Central memory CD8-positive, alpha-beta T cell (primary cell): ENCODE results near the gene ARAF.

Source experiments
- ATAC-seq: fragments of 150-1000 bp; cut with Tn5 transposase; replicated peaks from 2 replicates; pipeline ENCODE4 v1.10.0; 2022; ENCODE audit warnings: mild to moderate bottlenecking, moderate FRiP score, moderate number of reproducible peaks; ENCODE audit not compliant: poor library complexity, severe bottlenecking; ENCODE audit errors: extremely low read depth
- DNase-seq, 2 donors: peaks; one replicate each; pipeline ENCODE4 v3.0.0; 2021; ENCODE audit warnings: low spot score in 2 of 2
- H3K27ac Mint-ChIP-seq: one replicate; pipeline ENCODE4 v1.8.0; 2022; ENCODE audit warnings: low read depth, mild to moderate bottlenecking, moderate library complexity, mixed read lengths
- H3K27me3 Mint-ChIP-seq: one replicate; pipeline ENCODE4 v1.8.0; 2022; ENCODE audit warnings: mixed read lengths
- H3K36me3 Mint-ChIP-seq: one replicate; pipeline ENCODE4 v1.8.0; 2022; ENCODE audit warnings: mild to moderate bottlenecking, moderate library complexity, mixed read lengths; ENCODE audit not compliant: insufficient read depth
- H3K4me1 Mint-ChIP-seq: one replicate; pipeline ENCODE4 v1.8.0; 2022; ENCODE audit warnings: mixed read lengths
- H3K4me3 Mint-ChIP-seq: one replicate; pipeline ENCODE4 v1.8.0; 2022; ENCODE audit warnings: mild to moderate bottlenecking, moderate library complexity, mixed read lengths
- H3K9me3 Mint-ChIP-seq: one replicate; pipeline ENCODE4 v1.8.0; 2022; ENCODE audit warnings: mixed read lengths

ARAF gene

DNA sequence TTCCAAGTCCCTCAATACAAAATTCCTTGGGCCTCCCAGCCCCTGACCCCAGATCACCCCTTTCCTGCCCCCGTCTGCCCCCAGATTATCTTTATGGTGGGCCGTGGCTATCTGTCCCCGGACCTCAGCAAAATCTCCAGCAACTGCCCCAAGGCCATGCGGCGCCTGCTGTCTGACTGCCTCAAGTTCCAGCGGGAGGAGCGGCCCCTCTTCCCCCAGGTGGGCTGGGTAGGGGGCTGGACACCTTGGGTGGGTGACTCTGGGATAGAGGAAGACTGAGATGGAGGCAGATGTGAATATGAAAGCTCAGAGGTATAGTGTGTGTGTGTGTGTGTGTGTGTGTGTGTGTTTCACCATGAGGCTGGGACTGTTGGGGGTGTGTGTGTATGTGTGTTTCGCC, 9.8 kb downstream of the ARAF start:
- Mint-ChIP-seq H3K36me3 (peaks cover 42% of the 10 kb centered on the region), H3K9me3 (no peaks in the 10 kb centered on the region), H3K27ac (peak overlapping the region; percentile 84), H3K27me3 (no peaks in the 10 kb centered on the region), H3K4me1 (peaks cover 33% of the 10 kb centered on the region), H3K4me3 (no peak overlapping the region)
- DNase-seq (no peak), ATAC-seq (no peak)

DNA sequence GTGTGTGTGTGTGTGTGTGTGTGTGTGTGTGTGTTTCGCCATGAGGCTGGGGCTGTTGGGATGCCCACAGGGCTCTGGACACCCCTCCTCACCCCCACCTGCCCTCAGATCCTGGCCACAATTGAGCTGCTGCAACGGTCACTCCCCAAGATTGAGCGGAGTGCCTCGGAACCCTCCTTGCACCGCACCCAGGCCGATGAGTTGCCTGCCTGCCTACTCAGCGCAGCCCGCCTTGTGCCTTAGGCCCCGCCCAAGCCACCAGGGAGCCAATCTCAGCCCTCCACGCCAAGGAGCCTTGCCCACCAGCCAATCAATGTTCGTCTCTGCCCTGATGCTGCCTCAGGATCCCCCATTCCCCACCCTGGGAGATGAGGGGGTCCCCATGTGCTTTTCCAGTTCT, 10.2 kb downstream of the ARAF start:
- Mint-ChIP-seq H3K27me3 (no peaks in the 10 kb centered on the region), H3K4me1 (peaks cover 33% of the 10 kb centered on the region), H3K9me3 (no peaks in the 10 kb centered on the region), H3K36me3 (peaks cover 42% of the 10 kb centered on the region), H3K4me3 (no peak overlapping the region), H3K27ac (peak overlapping the region; percentile 84)
- ATAC-seq (no peak), DNase-seq (no peak)

DNA sequence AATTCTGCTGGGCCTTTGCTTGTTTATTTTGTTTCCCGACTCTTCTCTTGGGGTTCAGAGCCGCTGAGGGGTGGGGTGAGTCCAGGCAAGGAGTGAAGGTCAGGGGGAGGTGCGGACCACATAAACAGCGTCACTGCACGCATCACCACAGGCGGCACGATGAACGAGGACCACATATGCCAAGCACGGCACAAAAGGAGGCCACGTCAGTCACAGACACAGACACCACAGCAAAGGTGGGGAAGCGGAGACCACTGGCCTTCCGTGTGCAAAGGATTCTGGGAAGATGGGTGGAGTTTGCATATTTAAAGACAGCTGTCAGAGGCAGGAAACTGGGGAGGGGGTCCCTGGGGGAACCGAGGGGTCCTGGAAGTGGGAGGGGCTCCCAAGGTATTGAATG, 10.9 kb downstream of the ARAF start:
- no peak for DNase-seq
- no peak overlapping the region for H3K4me3 Mint-ChIP-seq
- ATAC-seq, result no peak
- H3K4me1 Mint-ChIP-seq, result peaks cover 28% of the 10 kb centered on the region
- no peaks in the 10 kb centered on the region for H3K9me3 Mint-ChIP-seq
- no peaks in the 10 kb centered on the region for H3K27me3 Mint-ChIP-seq
- H3K27ac Mint-ChIP-seq, result peak overlapping the region; percentile 84
- H3K36me3 Mint-ChIP-seq, result peaks cover 42% of the 10 kb centered on the region

GRCh38 chrX:47572773-47573340, 11.9 kb downstream of the ARAF start:
- ATAC-seq (no peak), DNase-seq (no peak)
- H3K36me3 Mint-ChIP-seq, result peaks cover 37% of the 10 kb centered on the region
- no peak overlapping the region for H3K4me3 Mint-ChIP-seq
- no peaks in the 10 kb centered on the region for H3K9me3 Mint-ChIP-seq
- peak overlapping the region; percentile 84 for H3K27ac Mint-ChIP-seq
- H3K27me3 Mint-ChIP-seq, result no peaks in the 10 kb centered on the region
- peaks cover 28% of the 10 kb centered on the region for H3K4me1 Mint-ChIP-seq

GRCh38 chrX:47573341-47574075, 12.5 kb downstream of the ARAF start:
- H3K36me3 Mint-ChIP-seq, result peaks cover 34% of the 10 kb centered on the region

GRCh38 chrX:47574076-47574546, 13.1 kb downstream of the ARAF start:
- no peak overlapping the region for H3K27ac Mint-ChIP-seq
- no peaks in the 10 kb centered on the region for H3K9me3 Mint-ChIP-seq
- peaks cover 28% of the 10 kb centered on the region for H3K36me3 Mint-ChIP-seq
- H3K4me3 Mint-ChIP-seq, result no peak overlapping the region
- H3K27me3 Mint-ChIP-seq, result no peaks in the 10 kb centered on the region
- DNase-seq, result no peak
- no peak for ATAC-seq
- peaks cover 24% of the 10 kb centered on the region for H3K4me1 Mint-ChIP-seq

More at GRCh38 chrX:47573341-47574075, 12.5 kb downstream of the ARAF start:
- ATAC-seq, result no peak
- DNase-seq, result no peak
- Mint-ChIP-seq H3K4me3 (no peak overlapping the region), H3K4me1 (peaks cover 28% of the 10 kb centered on the region), H3K27me3 (no peaks in the 10 kb centered on the region), H3K27ac (no peak overlapping the region), H3K9me3 (no peaks in the 10 kb centered on the region)

DNA sequence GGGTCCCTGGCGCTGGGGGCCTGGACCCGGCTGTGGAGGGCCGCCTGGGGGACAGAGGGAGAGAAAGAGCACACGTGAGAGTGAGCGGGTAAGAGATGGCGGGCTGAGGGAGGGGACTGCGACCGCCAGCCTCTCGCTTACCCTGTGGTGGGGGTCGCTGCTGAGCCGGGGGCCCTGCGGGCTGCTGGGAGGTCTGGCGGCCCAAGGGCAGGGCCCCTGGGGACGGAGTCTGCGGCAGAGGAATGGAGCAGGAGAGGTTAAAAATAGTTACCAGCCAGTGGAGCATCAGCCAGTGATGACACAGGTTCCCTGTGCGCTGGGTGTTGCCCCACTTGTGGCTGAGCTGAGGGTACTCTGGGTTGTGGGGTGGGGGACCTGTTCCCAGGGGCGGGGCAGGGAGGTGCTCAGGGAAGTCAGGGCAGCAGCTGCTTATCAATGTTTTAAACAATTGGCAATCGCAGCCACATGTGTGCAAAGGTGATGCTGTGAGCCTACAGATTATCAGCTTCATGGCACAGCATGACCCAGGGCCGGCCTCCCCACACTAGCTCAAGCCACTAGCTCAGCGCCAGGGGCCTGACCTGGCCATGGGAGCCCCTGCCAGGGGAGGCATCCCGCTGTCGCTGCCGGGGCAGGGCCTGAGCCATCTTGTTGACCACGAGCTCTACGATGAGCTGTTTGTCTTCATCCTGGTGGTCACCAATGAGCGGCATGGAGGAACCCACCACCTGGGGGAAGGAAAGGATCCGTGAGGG, 13.7 kb downstream of the ARAF start:
- H3K4me3 Mint-ChIP-seq, result no peak overlapping the region
- no peaks in the 10 kb centered on the region for H3K27me3 Mint-ChIP-seq
- ATAC-seq (no peak), DNase-seq (no peak)
- H3K9me3 Mint-ChIP-seq, result no peaks in the 10 kb centered on the region
- H3K4me1 Mint-ChIP-seq, result peaks cover 22% of the 10 kb centered on the region
- no peak overlapping the region for H3K27ac Mint-ChIP-seq
- H3K36me3 Mint-ChIP-seq, result peaks cover 24% of the 10 kb centered on the region

DNA sequence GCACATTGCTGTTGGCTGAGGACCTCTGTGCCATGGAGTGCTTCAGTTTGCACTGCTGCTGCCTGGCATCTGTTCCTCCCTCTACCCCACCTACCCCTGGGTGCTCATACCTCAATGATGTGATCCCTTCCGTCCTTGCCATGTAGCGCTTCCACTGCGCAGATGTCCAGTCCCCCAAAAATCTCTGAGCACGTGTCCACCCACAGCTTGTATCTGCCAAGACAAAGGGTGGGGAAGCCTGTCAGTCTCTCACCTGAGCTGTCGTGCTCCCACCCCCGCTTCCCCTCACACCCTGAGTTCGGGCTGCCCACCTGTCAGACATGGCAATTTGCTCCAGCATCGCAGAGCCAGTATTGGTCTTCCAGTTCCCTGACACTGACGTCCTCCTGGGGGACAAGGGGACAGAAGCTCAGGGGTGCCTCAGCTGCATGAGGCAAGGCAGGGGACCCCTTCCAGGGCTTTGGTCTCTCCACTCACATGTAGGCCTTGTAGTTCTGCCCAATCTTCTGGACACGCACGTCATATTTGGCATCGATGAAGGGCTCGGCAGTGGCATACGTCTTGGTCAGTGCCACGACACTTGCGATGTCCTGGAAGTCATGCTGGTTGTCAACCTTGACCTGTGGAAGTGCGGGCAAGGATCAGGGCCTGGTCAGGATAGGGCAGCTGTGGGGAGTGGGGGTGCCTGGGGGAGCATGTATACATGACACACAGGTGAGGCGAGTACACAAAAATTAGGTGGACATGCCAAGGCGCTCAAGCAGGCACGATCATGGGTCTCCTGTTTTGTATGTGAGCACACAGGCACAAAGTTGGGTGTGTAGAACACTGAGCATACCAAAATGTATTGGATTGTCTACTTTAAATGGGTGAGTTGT, 15.3 kb downstream of the ARAF start:
- Mint-ChIP-seq H3K27ac (no peak overlapping the region), H3K27me3 (no peaks in the 10 kb centered on the region), H3K36me3 (peaks cover 12% of the 10 kb centered on the region), H3K4me1 (peaks cover 15% of the 10 kb centered on the region), H3K9me3 (no peaks in the 10 kb centered on the region), H3K4me3 (no peak overlapping the region)
- no peak for ATAC-seq
- no peak for DNase-seq

- H3K27ac Mint-ChIP-seq, result no peak overlapping the region
- no peaks in the 10 kb centered on the region for H3K9me3 Mint-ChIP-seq
- H3K4me1 Mint-ChIP-seq, result peaks cover 17% of the 10 kb centered on the region
- H3K27me3 Mint-ChIP-seq, result no peaks in the 10 kb centered on the region
- H3K36me3 Mint-ChIP-seq, result peaks cover 5% of the 10 kb centered on the region
- ATAC-seq, result no peak
- no peak for DNase-seq
- H3K4me3 Mint-ChIP-seq, result no peak overlapping the region
These were observed 16.4 kb downstream of the ARAF start for GRCh38 chrX:47577424-47577823.

- Mint-ChIP-seq H3K9me3 (no peaks in the 10 kb centered on the region), H3K27me3 (no peaks in the 10 kb centered on the region), H3K4me1 (peaks cover 22% of the 10 kb centered on the region), H3K4me3 (no peak overlapping the region), H3K36me3 (peaks cover 4% of the 10 kb centered on the region), H3K27ac (no peak overlapping the region)
- DNase-seq, result no peak
- no peak for ATAC-seq
These were observed 16.9 kb downstream of the ARAF start for GRCh38 chrX:47577901-47578300.

GRCh38 chrX:47578692-47579091, 17.7 kb downstream of the ARAF start:
- no peak overlapping the region for H3K27ac Mint-ChIP-seq
- H3K27me3 Mint-ChIP-seq, result no peaks in the 10 kb centered on the region
- ATAC-seq, result no peak
- DNase-seq, result no peak
- H3K4me3 Mint-ChIP-seq, result no peak overlapping the region
- peaks cover 23% of the 10 kb centered on the region for H3K4me1 Mint-ChIP-seq
- H3K36me3 Mint-ChIP-seq, result peaks cover 1% of the 10 kb centered on the region
- no peaks in the 10 kb centered on the region for H3K9me3 Mint-ChIP-seq

DNA sequence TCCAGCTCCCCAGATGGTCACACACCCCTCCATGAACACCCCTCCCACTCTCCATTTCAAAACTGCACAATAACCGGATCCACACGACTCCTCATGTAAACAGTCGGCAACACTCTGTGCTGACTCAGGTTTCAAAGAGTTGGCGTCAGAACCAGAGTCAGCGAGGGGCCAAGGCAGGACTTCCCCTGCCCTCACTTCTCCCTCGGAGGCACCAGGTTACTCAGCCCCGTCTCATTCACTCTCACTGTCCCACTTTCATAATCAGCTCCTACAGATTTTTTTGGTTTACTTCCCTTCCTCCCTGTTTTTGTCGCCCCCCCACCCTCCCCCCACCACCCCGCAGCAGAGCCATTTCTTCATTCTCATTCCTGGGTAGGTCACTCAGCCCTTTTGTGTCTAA, 18.5 kb downstream of the ARAF start:
- H3K36me3 Mint-ChIP-seq, result peaks cover 1% of the 10 kb centered on the region
- H3K4me1 Mint-ChIP-seq, result peaks cover 27% of the 10 kb centered on the region
- H3K27me3 Mint-ChIP-seq, result no peaks in the 10 kb centered on the region
- H3K27ac Mint-ChIP-seq, result no peak overlapping the region
- no peaks in the 10 kb centered on the region for H3K9me3 Mint-ChIP-seq
- ATAC-seq (no peak), DNase-seq (no peak)
- H3K4me3 Mint-ChIP-seq, result no peak overlapping the region
